GM19468 (cell line): ENCODE measurements around the gene PARP8.
"Not testable (repeated sequence)": the region's sequence is repeated elsewhere in the genome, so short reads cannot be mapped to it uniquely, and the experiment has no call there.

ENCODE experiments used
- ATAC-seq: cut with Tn5 transposase; IDR thresholded peaks from one replicate; pipeline ENCODE4 v1.9.1; 2021; ENCODE audit warnings: mild to moderate bottlenecking, moderate library complexity, moderate number of reproducible peaks; ENCODE audit not compliant: unreplicated experiment; ENCODE audit errors: extremely low read depth

Gene PARP8

GRCh38 chr5:50666261-50667022 lies at the start of gene PARP8:
TSS of gene PARP8 (plus strand) at chr5:50666637. CDS start at chr5:50667096, 459 bp downstream.
- ATAC-seq = no peak

- ATAC-seq = no peak
Observed at GRCh38 chr5:50623666-50624065, 42.8 kb upstream of the PARP8 start.

GRCh38 chr5:50634866-50635265 lies 31.6 kb upstream of the PARP8 start:
- not testable (repeated sequence) for ATAC-seq

GRCh38 chr5:50637576-50637975 lies 28.9 kb upstream of the PARP8 start:
- ATAC-seq = not testable (repeated sequence)

DNA sequence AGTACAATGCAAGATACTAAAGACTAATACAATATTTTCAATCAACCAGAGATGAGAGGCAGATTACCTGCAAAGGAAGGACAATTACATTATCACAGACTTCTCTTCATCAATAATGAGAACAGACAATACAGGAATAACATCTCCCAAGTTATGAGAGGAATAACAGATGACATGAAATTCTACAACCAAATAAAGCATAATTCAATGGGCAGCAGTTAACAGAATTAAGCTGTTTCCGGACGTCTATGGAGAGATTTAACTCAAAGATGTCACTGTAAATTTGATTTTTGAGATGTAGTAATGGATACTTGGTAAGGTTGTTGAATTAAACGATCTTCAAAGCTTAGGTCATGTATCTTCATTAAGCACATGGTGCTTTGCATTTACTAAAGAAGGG lies 19.8 kb upstream of the PARP8 start:
- no peak for ATAC-seq

DNA sequence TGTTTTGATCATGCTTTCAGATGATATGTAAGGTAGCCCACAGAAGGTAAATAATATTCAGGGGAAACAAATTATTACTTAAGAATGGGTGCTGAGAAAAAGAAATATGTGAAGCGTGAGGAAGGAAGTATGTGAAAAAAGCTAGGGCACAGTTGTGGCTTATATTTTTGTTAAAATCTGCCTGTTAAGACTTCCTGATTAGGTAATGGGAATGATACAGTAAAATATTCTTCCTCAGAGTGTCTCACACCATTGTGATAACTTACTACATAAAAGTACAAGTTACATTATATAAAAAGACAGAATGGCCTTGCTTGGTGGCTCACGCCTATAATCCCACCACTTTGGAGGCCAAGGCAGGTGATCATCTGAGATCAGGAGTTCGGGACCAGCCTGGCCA lies 18.7 kb upstream of the PARP8 start:
- no peak for ATAC-seq

GRCh38 chr5:50653946-50654345 lies 12.5 kb upstream of the PARP8 start:
- peak; percentile 92 for ATAC-seq

DNA sequence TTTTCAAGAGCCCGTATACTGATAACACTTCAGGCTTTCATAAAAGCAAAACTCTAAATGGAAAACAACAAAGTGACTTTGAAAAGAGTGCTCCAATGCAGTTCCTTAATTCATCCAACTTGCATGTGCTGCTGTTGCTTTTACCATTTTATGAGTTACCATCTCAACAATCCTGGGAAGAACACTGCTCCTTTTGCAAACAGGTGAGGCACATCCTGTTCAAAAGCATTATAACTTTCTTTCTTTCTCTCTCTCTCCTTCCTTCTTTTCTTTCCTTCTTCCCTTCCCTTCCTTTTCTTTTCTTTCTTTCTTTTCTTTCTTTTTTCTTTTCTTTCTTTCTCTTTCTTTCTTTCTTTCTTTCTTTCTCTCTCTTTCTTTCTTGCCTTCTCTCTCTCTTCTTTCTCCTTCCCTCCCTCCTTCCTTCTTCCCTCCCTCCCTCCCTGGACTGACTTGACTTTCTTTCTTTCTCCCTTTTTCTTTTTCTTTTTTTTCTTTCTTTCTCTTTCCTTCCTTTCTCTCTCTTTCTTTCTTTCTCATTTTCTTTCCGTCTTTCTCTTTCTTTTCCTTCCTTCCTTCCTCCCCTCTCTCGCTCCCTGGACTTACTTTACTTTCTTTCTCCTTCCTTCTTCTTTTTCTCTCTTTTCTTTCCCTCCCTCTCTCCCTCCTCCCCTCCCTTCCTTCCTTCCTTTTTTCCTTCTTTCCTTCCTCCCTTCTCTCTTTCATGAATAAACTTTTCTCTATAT lies 11.2 kb upstream of the PARP8 start:
- no peak for ATAC-seq

- no peak for ATAC-seq
Observed at GRCh38 chr5:50655810-50656205, 10.6 kb upstream of the PARP8 start.

DNA sequence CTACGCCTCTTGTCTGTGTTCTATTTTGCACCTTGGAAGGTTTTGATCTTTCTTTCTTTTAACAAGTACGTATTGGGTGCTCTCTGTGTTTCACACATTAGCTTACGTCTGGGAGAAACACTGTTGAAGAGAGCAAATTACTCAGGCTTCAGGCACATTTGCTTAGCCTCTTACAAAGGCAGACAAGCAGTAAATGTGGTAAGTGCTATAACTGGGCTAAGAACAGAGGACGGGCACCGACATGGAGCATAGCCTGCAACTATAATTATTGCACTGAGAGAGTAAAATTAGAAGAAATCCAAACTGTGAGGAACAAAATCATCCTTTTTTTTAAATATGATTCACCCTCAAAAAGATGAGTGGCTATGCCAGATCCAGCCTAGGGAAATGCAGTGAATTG lies 9.4 kb upstream of the PARP8 start:
- ATAC-seq = no peak

- no peak for ATAC-seq
Observed at GRCh38 chr5:50658246-50658645, 8.2 kb upstream of the PARP8 start.

DNA sequence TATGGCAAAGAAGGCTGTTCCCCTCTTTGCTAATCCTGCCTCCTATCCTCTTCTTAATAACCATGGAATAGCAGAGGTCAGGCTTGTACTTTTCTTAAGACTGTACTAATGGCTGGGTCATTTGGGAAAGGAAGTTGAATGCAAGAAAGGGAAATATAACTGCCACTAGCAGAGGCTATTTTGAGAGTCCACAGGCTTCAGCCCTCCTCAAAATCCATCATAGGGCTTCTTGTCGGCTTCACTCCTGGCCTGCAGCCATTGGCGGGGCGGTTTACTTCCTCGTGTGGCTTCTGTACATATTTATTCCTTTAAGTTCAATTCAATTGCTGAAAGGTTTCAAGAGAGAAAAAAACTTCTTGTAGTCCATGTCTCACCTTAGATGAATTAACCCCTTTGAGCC lies 2.8 kb upstream of the PARP8 start:
- no peak for ATAC-seq

GRCh38 chr5:50665091-50665490 lies 1.3 kb upstream of the PARP8 start:
- no peak for ATAC-seq

DNA sequence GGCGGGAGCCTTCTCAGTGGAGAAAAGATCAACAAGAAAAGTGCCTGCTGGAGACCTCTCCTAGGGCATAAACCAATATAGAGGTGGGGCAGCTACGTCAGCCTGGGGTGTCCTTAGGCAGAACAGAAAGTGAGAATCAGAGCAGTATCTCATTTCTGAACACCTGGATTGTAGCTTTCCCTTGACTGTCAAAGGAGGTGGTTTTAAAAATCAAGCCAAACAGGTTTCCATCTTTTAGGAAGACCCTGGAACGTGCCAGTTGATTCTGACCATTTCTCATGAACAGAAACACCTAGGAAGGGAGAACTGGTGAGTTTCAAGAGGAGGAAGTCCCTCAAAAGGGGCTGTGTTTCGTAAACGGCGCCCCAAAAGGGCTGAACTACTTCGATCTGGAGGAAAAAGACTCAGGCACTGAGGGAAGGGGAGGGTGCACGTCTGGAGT lies 655 bp upstream of the PARP8 start:
- ATAC-seq = not testable (repeated sequence)

DNA sequence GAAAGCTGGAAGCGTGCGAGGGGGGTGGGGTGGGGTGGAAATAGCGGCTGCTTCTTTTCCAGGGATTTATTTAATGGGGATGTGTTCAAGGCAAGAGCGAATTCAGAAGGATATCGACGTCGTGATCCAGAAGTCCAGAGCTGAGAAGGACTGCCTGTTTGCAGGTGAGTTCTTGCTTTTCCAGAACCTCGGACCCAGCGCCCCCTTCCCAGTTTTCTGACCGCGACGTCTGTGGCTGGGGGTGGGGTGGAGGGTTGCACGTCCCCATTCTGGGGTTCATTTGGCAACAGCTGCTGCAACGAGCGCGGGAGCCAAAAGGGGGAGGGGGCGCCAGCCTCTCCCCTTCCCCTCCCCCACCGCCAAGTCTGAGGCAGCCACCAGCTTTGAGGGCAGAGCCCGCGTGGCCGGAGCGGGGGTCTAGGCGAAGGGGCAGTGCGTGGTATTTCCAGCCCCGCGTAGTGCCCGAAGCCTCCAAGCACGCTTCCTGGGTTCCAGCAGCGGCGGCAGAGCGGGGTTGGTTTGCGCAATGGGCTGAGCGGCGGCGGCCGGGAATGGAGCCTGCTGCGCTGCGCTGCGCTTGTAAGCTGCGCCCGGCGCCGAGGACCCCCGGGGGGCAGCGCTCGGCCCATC lies 701 bp downstream of the PARP8 start:
- ATAC-seq = peak; percentile 14

DNA sequence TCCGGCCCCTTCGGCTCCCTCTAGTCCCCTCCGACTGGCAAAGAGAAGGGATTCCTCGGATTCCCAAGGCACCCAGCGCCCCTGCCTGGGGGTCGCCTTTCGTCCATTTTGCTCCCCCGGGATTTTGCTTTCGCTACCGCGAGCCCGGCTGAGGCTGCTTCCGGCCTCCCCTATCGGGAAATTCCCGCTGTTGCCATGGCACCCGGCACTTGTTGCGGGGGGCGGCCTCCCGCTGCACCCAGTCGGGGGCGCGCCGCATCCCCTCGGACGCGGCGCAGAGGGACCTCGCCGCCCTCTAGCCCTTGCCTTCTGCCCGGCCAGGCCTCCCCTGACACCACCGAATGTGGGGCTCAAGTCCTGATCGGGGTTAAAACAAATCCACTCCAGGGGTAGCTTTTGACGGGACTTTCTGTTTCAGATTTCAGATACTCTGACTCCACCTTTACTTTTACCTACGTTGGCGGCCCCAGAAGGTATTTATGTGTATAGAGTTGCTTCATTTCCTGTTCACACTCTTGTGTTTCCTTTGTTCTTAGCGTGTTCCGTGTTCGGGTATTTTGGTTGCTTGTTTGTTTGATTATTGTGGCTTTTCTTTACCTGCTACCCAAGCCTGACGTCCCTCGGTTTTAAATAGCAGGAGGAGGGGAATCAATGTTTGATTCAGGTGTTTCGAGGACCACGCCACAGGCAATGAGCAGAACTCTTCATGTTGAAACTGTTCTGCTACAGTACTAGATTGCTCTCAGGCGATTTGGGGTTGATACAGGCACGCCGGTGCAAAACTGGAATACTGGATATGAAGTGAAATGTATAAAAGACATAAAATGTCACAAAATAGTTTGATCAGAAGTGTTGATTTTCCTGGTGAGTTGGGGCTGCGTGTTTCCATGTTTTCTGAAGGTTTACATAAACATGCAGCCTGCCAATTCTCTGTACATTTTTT lies 1.5 kb downstream of the PARP8 start:
- ATAC-seq = peak; percentile 66

GRCh38 chr5:50668636-50669035 lies 2.2 kb downstream of the PARP8 start:
- not testable (repeated sequence) for ATAC-seq

DNA sequence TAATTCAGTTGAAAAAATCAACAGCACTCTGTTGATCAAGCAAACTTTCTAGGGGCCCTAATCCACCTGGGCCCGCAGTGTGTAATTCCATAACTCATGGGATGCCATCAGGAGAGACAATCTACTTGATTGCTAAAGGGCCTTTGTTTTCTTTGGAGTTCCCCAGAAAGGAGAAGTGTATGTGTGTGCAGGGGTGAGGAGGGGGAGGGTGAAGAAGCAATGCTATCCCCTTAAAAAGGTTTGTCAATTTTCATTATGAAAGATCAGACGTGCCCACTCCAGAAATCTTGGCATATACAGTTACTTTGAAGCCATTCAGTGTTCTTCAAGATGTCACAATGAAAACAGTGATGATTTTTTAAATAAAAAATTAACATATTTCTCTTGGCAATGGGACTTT lies 6.2 kb downstream of the PARP8 start:
- ATAC-seq = no peak

DNA sequence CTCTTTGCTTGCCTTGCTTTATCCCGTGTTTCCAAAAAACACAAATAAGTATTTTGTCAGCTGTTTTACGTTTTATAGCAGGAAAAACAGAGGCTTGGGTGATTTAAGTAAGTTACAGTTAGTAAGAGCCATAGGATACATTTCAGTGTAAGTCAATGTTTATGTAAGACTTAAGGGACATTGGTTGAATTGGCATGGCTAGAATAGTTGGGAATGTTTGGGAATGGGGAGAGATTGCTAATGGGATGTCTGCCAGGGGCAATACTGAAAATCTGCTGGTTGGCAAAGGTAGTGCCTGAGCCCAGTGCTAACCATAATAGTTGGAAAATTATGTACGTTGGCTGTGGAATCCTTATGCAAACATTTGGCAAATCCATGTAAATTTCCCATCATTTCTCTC lies 7.0 kb downstream of the PARP8 start:
- ATAC-seq = not testable (repeated sequence)

- ATAC-seq = no peak
Observed at GRCh38 chr5:50675385-50675784, 8.9 kb downstream of the PARP8 start.
